Epidermal melanocyte (primary cell): ENCODE results near the gene ZNF213.
"Not testable (repeated sequence)": the region's sequence is repeated elsewhere in the genome, so short reads cannot be mapped to it uniquely, and the experiment has no call there.

Experiments
- DNase-seq: peaks from one replicate; pipeline ENCODE4 v3.0.0; 2011; ENCODE audit warnings: low spot score; ENCODE audit not compliant: insufficient read length

ZNF213 gene

GRCh38 chr16:3129137-3130131 lies 5.4 kb upstream of the ZNF213 start:
- DNase-seq = no peak

- DNase-seq = no peak
These were observed 3.0 kb upstream of the ZNF213 start for GRCh38 chr16:3131755-3132377.

DNA sequence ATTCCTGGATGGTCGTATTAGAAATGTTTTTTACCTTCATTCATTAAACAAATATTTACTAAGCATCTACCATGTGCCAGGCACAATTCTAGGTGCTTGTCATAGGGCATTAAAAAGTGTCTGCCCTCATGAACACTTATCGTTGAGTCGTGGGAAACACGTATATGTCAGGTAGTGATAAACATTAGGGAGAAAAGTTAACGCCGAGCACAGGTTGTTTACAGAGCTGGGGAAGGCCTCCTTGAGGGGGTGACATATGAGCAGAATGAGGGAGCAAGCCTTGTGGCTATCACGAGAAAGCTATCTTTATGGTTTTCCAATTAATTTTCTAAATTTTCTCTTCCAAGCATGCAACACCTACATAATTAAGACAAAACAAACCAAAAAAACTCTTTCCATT lies 985 bp upstream of the ZNF213 start:
- no peak for DNase-seq

- no peak for DNase-seq
These were observed 392 bp downstream of the ZNF213 start for GRCh38 chr16:3135126-3135715.

- DNase-seq = no peak
These were observed 2.4 kb downstream of the ZNF213 start for GRCh38 chr16:3137267-3137666.

DNA sequence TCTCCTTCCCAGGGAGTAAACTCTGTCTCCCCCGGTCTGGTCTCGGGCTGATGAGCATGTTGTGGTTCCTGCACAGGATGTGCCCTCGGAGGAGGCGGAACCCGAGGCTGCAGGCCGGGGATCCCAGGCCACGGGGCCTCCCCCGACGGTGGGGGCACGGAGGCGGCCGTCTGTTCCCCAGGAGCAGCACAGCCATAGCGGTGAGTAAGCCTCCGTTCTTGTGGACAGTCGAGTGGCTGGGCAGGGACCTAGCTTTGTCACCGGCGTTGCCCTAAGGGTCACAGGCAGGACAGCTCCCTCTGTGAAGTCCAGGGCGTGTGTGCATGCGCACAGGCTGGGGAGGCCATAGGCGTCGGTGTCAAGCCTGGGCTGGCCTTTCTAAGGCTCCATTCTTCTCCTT lies 3.5 kb downstream of the ZNF213 start:
- no peak for DNase-seq

DNA sequence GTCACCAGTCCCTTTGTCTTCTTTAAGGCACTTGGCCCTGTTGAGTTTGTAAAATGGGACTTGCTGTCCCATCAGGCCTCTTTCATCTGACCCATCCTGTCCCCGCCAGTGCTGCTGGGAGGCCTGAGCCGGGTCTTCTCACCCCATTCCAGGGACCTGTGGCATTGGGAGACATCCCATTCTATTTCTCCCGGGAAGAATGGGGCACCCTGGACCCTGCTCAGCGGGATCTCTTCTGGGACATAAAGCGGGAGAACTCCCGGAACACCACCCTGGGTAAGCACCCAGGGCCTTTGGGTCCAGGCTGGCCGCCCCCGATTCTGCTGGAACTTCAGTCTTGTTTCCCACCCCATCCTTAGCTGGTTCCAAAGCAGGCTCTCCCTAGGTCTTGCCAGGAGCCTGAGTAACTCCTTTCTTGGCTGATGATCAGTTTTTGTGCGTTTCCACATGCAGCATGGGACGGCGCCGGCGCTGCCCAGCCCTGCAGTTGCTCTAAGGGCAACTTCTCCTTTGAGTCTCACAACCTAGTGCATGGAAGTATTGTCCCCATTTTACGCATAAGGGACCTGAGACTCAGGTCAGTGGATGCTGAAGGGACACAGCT lies 4.1 kb downstream of the ZNF213 start:
- DNase-seq = no peak

DNA sequence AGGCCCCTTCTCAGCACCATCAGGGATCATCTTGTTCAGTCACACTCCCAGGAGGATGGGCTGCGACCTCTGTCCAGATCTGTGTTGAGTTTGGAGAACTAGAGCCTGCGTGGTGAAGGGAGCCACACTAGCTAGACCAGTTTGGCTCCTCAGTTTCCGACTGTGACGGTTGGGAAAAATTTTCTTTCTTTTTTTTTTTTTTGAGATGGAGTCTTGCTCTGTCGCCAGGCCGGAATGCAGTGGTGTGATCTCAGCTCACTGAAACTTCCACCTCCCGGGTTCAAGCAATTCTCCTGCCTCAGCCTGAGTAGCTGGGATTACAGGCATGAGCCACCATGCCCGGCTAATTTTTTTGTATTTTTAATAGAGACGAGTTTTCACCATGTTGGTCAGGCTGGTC lies 4.7 kb downstream of the ZNF213 start:
- DNase-seq = not testable (repeated sequence)

DNA sequence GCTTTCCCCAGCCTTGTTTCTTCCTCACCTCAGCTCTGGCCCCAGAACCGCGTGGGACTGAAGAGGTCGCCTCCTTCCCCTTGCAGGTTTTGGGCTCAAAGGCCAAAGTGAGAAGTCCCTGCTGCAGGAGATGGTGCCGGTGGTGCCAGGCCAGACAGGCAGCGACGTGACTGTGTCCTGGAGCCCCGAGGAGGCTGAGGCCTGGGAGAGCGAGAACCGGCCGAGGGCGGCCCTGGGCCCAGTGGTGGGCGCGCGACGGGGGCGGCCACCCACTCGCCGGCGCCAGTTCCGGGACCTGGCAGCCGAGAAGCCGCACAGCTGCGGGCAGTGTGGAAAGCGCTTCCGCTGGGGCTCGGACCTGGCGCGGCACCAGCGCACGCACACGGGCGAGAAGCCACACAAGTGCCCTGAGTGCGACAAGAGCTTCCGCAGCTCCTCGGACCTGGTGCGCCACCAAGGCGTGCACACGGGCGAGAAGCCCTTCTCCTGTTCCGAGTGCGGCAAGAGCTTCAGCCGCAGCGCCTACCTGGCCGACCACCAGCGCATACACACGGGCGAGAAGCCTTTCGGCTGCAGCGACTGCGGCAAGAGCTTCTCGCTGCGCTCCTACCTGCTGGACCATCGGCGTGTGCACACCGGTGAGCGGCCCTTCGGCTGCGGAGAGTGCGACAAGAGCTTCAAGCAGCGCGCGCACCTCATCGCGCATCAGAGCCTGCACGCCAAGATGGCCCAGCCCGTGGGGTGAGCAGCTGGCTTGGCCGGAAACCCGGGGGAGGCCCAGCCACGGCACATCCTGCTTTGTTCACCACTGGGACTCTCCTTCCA lies 6.0 kb downstream of the ZNF213 start:
- no peak for DNase-seq

DNA sequence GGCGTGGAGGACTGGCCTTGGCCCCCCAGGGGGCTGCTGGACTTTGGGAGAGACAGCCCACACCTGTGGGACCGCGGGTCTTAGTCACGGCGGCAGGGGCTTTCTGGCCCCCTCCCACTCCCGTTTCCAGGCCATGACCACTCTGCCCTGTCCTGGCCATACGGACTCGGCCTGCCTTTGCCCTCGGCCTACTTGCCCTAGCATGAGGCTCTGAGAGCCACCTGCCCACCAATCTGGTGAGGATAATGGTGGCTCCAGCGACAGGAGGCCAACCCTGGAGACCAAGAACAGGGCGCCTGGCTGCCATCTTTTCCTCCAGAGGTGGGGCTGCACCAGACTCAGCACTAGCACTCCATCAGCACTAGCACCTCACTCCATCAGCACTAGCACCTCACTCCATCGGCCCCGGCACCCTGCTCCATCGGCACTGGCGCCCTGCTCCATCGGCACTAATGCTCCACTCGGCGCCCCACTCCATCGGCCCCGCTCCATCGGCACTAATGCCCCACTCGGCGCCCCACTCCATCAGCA lies 7.0 kb downstream of the ZNF213 start:
- no peak for DNase-seq

DNA sequence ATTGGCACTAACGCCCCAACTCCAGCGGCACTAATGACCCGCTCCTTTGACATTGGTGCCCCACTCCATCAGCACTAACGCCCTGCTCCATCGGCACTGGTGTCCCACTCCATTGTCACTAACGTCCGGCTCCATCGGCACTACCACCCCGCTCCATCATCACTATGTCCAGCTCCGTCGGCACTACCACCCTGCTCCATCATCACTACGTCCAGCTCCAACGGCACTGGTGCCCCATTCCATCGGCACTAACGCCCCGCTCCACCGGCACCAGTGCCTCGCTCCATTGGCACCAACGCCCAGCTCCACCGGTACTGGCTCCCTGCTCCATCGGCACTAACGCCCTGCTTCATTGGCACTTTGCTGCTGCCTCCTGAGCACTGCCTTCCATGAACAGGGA lies 7.5 kb downstream of the ZNF213 start:
- no peak for DNase-seq

- no peak for DNase-seq
These were observed 7.9 kb downstream of the ZNF213 start for GRCh38 chr16:3142770-3143169.

DNA sequence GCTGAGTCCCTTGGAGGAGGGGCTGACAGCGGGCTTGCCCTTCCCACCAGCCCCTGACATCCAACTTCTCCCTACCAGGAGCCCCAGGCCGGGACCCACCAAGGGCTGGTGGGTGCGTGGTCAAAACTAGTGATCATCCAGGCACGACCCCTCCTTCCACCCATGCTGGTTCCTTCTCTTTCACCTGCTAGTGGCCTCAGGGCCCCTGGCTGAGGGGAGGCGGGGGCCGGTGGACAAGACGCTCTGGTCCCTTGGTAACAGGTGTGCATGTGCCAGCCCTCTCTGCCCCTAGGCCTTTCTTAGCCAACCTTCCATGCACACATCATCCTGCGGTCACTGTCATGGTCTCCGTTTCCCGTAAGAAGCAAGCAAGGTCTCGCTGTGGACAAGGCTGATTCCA lies 8.4 kb downstream of the ZNF213 start:
- DNase-seq = no peak

- no peak for DNase-seq
These were observed 8.9 kb downstream of the ZNF213 start for GRCh38 chr16:3143598-3144320.

- DNase-seq = no peak
These were observed 9.6 kb downstream of the ZNF213 start for GRCh38 chr16:3144321-3144983.

- DNase-seq = no peak
These were observed 10.3 kb downstream of the ZNF213 start for GRCh38 chr16:3145151-3145550.

DNA sequence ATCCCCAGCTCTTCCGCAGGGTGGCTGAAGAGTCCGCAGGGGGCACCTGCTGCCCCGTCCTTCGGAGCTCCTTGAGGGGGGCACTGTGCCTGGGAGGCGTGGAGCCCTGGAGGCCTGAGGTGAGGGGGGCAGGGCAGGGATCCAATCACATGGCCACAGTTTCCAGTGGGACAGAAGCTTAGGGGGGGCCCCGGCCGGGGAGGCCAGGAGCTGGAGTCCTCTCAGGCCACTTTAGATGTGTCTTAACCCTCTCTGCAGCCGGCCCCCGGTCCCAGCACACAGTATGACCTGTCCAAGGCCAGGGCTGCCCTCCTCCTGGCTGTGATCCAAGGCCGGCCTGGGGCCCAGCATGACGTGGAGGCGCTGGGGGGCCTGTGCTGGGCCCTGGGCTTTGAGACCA lies 10.8 kb downstream of the ZNF213 start:
- no peak for DNase-seq

DNA sequence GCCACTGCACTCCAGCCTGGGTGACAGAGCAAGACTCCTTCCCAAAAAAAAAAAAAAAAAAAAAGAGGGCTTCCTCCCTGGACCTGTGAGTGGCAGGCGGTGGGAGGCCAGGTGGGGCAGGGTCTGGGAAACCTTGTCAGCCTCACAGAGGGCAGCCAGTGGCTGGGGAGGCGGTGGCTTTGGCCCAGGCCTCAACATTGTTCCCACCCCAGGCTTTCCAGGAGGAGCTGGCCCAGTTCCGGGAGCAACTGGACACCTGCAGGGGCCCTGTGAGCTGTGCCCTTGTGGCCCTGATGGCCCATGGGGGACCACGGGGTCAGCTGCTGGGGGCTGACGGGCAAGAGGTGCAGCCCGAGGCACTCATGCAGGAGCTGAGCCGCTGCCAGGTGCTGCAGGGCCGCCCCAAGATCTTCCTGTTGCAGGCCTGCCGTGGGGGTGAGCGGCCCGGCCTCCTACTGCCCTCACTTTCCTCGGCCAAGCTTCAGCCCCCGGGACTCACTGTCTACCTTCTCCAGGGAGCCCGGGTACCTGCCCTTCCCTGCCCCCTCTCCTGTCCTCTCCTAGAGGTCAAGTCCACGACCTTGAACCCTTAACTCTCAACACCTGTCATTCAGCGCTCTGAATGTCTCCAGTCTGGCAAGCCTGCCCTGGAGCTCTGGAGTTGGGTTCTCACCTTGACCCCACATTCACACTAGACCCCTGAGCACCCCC lies 12.4 kb downstream of the ZNF213 start:
- no peak for DNase-seq

- DNase-seq = no peak
These were observed 12.9 kb downstream of the ZNF213 start for GRCh38 chr16:3147757-3148104.
